Panc1 (cell line): ENCODE measurements around the gene PQBP1. TPM values are rescaled to one million over a fixed set of nuclear protein-coding genes. Genes with fewer than 3 reads are reported as not detected.

Experiments used
- ATAC-seq: fragments of 200-7000 bp; cut with Tn5 transposase; 2 replicates; pipeline ENCODE4 v1.9.1; 2020; ENCODE audit warnings: mild to moderate bottlenecking, moderate library complexity
- BruUV-seq: library from RNA; stranded (reverse); fragments of 400-500 nt; replicated peaks from 2 replicates; lab custom pipeline; 2021; lab: Mats Ljungman, UMichigan
- CTCF ChIA-PET: fragments of 300-600 bp; sonication (Branson Sonifier 250); formaldehyde crosslinking; loops from one replicate; lab custom pipeline; 2022; ENCODE audit warnings: antibody characterized with exemption; lab: Charles Lee
- POLR2A ChIA-PET: fragments of 300-600 bp; sonication (Branson Sonifier 250); formaldehyde crosslinking; loops from one replicate; lab custom pipeline; 2022; ENCODE audit warnings: antibody characterized with exemption; lab: Charles Lee
- DNase-seq: peaks from one replicate; pipeline ENCODE4 v3.0.0-alpha.2; 2010; ENCODE audit warnings: low read depth, low spot score
- H3K27ac ChIP-seq: 2 replicates; pipeline ENCODE4 v1.5.1; 2011; ENCODE audit warnings: mild to moderate bottlenecking, low read length, inconsistent platforms
- H3K27me3 ChIP-seq: fragments of 200-500 bp; sonication (Bioruptor generic); 2 replicates; pipeline ENCODE4 v1.6.0; 2014; ENCODE audit warnings: low read length, inconsistent platforms; ENCODE audit not compliant: control insufficient read depth, insufficient read depth
- H3K36me3 ChIP-seq: fragments of 200-500 bp; sonication (Bioruptor generic); 2 replicates; pipeline ENCODE4 v1.5.1; 2014; ENCODE audit warnings: inconsistent platforms, mild to moderate bottlenecking, low read length, moderate library complexity; ENCODE audit not compliant: control insufficient read depth, insufficient read depth
- H3K4me1 ChIP-seq: 2 replicates; pipeline ENCODE4 v1.5.1; 2011; ENCODE audit warnings: inconsistent platforms, mild to moderate bottlenecking, low read length, moderate library complexity; ENCODE audit not compliant: control insufficient read depth, insufficient read depth
- H3K4me3 ChIP-seq, 2 experiments: 2 replicates each; pipeline ENCODE4 v1.5.1; 2011 to 2012; ENCODE audit warnings: low read depth in 2 of 2, low read length in 2 of 2, mild to moderate bottlenecking in 2 of 2, inconsistent platforms in 1 of 2, moderate library complexity in 1 of 2
- H3K9me3 ChIP-seq: fragments of 200-500 bp; sonication (Bioruptor generic); 2 replicates; pipeline ENCODE4 v1.5.1; 2014; ENCODE audit warnings: low read depth, mild to moderate bottlenecking, inconsistent platforms, low read length, moderate library complexity; ENCODE audit not compliant: control insufficient read depth, insufficient read depth
- CTCF ChIP-seq: fragments of 450-650 bp; IDR thresholded peaks from 2 replicates; pipeline ENCODE4 v1.5.1; 2017; ENCODE audit warnings: mild to moderate bottlenecking
- POLR2AphosphoS5 ChIP-seq: IDR thresholded peaks from 2 replicates; pipeline ENCODE4 v1.6.1; 2012; ENCODE audit warnings: mild to moderate bottlenecking, low read depth, low read length, moderate library complexity
- REST ChIP-seq, 2 experiments: IDR thresholded peaks; 2 replicates each; pipeline ENCODE4 v1.6.1; 2011 to 2012; ENCODE audit warnings: low read depth in 2 of 2, control low read depth in 1 of 2, low read length in 1 of 2, mild to moderate bottlenecking in 1 of 2, moderate library complexity in 1 of 2; ENCODE audit not compliant: insufficient read depth in 1 of 2
- SIN3A ChIP-seq: IDR thresholded peaks from 2 replicates; pipeline ENCODE4 v1.6.1; 2012; ENCODE audit warnings: low read depth, mild to moderate bottlenecking, low read length, moderate library complexity, borderline replicate concordance; ENCODE audit not compliant: insufficient read depth
- TCF7L2 ChIP-seq: IDR thresholded peaks from 2 replicates; pipeline ENCODE4 v1.6.1; 2011; ENCODE audit warnings: mild to moderate bottlenecking, low read depth, low read length, inconsistent platforms
- in situ Hi-C: cut with HindIII; loops from 2 replicates; pipeline ENCODE4 v1.10.0; 2016; ENCODE audit warnings: low sequenced_read_pairs, low pct_unique_long_range_greater_than_20kb
- intact Hi-C: fragments of 100-400 bp; cut with micrococcal nuclease; formaldehyde crosslinking; loops from one replicate; pipeline ENCODE4 v1.10.0; 2022; ENCODE audit not compliant: unreplicated experiment
- total RNA-seq: library from RNA; stranded (reverse); gene quantifications from one replicate; pipeline ENCODE4 v1.2.1, GENCODE V29; 2021; ENCODE audit not compliant: unreplicated experiment

The PQBP1 gene
- total RNA-seq, 1 experiment from 2014 or later, result 136 TPM

GRCh38 chrX:48913605-48914366 is 16.1 kb downstream of the PQBP1 start:
- H3K36me3 ChIP-seq, result peaks cover 13% of the 10 kb centered on the region
- TF ChIP-seq SIN3A (no peak), TCF7L2 (no peak), REST (IDR thresholded peaks at IDR 0.05; ENCODE audit: insufficient read depth in 1 of 2, low read depth in 2 of 2, low read length in 1 of 2) (no peak), POLR2AphosphoS5 (no peak), CTCF (no peak)
- ATAC-seq, result no peak
- H3K27ac ChIP-seq, result no peak overlapping the region
- no peaks in the 10 kb centered on the region for H3K9me3 ChIP-seq
- no TSS peak for BruUV-seq
- intact Hi-C loops (no loop called here), in situ Hi-C loops (no loop called here)
- peaks cover 11% of the 10 kb centered on the region for H3K4me1 ChIP-seq
- ChIA-PET CTCF (no interaction called here), POLR2A (no interaction called here)
- no peak for DNase-seq
- H3K27me3 ChIP-seq, result no peaks in the 10 kb centered on the region
- H3K4me3 ChIP-seq, result no peak overlapping the region

GRCh38 chrX:48914593-48915493 is 17.1 kb downstream of the PQBP1 start:
- H3K9me3 ChIP-seq, result no peaks in the 10 kb centered on the region
- ChIA-PET CTCF (no interaction called here), POLR2A (no interaction called here)
- H3K4me1 ChIP-seq, result peaks cover 15% of the 10 kb centered on the region
- peaks cover 13% of the 10 kb centered on the region for H3K36me3 ChIP-seq
- in situ Hi-C loops, result no loop called here
- TF ChIP-seq TCF7L2 (no peak), SIN3A (no peak), POLR2AphosphoS5 (no peak), REST (IDR thresholded peaks at IDR 0.05; ENCODE audit: insufficient read depth in 1 of 2, low read depth in 2 of 2, low read length in 1 of 2) (no peak), CTCF (no peak)
- no TSS peak for BruUV-seq
- intact Hi-C loops, result no loop called here
- no peak overlapping the region for H3K27ac ChIP-seq
- no peak overlapping the region for H3K4me3 ChIP-seq
- no peaks in the 10 kb centered on the region for H3K27me3 ChIP-seq
- DNase-seq, result no peak
- ATAC-seq, result no peak
